ENCODE data around the gene USP3. TPM values are rescaled to one million over a fixed set of nuclear protein-coding genes. Genes with fewer than 3 reads are reported as not detected.

The USP3 gene
- total RNA-seq, 1 donor from 2014 or later = 64.2 TPM

GRCh38 chr15:63502843-63503738 lies 1.3 kb upstream of the USP3 start:
- peaks cover 83% of the 10 kb centered on the region for H3K27me3 ChIP-seq
- peaks cover 7% of the 10 kb centered on the region for H3K27me3 Mint-ChIP-seq (ENCODE audit: insufficient read depth, low read depth)
- H3K4me1 Mint-ChIP-seq = peaks cover 48% of the 10 kb centered on the region
- H3K36me3 ChIP-seq = no peaks in the 10 kb centered on the region
- H3K4me1 ChIP-seq = peaks cover 15% of the 10 kb centered on the region
- no peak overlapping the region for H3K27ac ChIP-seq
- peak overlapping the region; percentile 85 for H3K4me3 Mint-ChIP-seq
- peak overlapping the region; percentile 32 for H3K27ac Mint-ChIP-seq
- no peaks in the 10 kb centered on the region for H3K9me3 Mint-ChIP-seq
- peak overlapping the region; percentile 70 for H3K4me3 ChIP-seq
- H3K9ac ChIP-seq = no peak overlapping the region
- H2AFZ ChIP-seq (replicated peaks) = no peak overlapping the region
- H4K20me1 ChIP-seq (ENCODE audit: low read depth) = peaks cover 39% of the 10 kb centered on the region
- H3K9me3 ChIP-seq (ENCODE audit: low read depth) = no peaks in the 10 kb centered on the region
- peaks cover 25% of the 10 kb centered on the region for H3K79me2 ChIP-seq (ENCODE audit: low read depth)
- peak; percentile 69 for DNase-seq (ENCODE audit: low spot score)
- TF ChIP-seq, protein P1, sequence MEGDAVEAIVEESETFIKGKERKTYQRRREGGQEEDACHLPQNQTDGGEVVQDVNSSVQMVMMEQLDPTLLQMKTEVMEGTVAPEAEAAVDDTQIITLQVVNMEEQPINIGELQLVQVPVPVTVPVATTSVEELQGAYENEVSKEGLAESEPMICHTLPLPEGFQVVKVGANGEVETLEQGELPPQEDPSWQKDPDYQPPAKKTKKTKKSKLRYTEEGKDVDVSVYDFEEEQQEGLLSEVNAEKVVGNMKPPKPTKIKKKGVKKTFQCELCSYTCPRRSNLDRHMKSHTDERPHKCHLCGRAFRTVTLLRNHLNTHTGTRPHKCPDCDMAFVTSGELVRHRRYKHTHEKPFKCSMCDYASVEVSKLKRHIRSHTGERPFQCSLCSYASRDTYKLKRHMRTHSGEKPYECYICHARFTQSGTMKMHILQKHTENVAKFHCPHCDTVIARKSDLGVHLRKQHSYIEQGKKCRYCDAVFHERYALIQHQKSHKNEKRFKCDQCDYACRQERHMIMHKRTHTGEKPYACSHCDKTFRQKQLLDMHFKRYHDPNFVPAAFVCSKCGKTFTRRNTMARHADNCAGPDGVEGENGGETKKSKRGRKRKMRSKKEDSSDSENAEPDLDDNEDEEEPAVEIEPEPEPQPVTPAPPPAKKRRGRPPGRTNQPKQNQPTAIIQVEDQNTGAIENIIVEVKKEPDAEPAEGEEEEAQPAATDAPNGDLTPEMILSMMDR (IDR thresholded peaks at IDR 0.05) = no peak
- TF ChIP-seq EZH2 (IDR thresholded peaks at IDR 0.05) (peak; percentile 11), EZH2phosphoT487 (IDR thresholded peaks at IDR 0.05) (peak; percentile 54)
- no peaks in the 10 kb centered on the region for H3K36me3 Mint-ChIP-seq
- peak overlapping the region; percentile 78 for H3K4me2 ChIP-seq
- peaks cover 28% of the 10 kb centered on the region for H3F3A ChIP-seq (ENCODE audit: low read depth)

DNA sequence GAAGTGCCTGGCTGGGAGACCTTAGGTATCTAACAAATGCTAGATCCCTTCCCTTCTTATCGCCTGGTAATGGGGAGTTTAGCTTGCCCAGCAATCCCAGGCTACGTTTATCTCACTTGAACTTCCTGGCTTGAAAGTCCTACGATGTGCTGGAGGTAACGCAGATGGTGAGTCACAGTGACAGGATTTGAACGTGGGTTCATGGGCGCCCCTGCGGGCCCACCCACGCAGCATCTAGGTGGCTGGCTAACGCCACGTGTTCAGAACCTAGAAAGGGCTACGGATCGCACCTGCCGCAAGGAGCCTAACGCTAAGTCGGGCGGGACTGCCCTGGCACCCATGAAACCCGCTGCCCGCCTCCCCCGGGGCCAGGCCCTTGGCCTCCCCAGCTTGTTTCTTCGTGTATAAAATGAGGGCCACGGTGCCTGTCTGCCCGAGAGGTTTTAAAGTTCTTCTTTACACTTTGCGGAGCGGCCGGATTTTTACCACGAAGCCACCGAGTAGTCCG lies 600 bp upstream of the USP3 start:
- Mint-ChIP-seq H3K27me3 (ENCODE audit: insufficient read depth, low read depth) (peaks cover 7% of the 10 kb centered on the region), H3K36me3 (no peaks in the 10 kb centered on the region), H3K9me3 (no peaks in the 10 kb centered on the region), H3K4me1 (peaks cover 56% of the 10 kb centered on the region), H3K27ac (peak overlapping the region; percentile 32), H3K4me3 (peak overlapping the region; percentile 85)
- H3K79me2 ChIP-seq (ENCODE audit: low read depth) = peaks cover 32% of the 10 kb centered on the region
- H3F3A ChIP-seq (ENCODE audit: low read depth) = peaks cover 28% of the 10 kb centered on the region
- H3K4me1 ChIP-seq = peaks cover 15% of the 10 kb centered on the region
- TF ChIP-seq EZH2 (IDR thresholded peaks at IDR 0.05) = no peak
- TF ChIP-seq EZH2phosphoT487 (IDR thresholded peaks at IDR 0.05) = no peak
- TF ChIP-seq, protein P1 (IDR thresholded peaks at IDR 0.05) = no peak
- H3K4me2 ChIP-seq = peak overlapping the region; percentile 78
- H3K27ac ChIP-seq = no peak overlapping the region
- no peaks in the 10 kb centered on the region for H3K36me3 ChIP-seq
- peak overlapping the region; percentile 70 for H3K4me3 ChIP-seq
- H4K20me1 ChIP-seq (ENCODE audit: low read depth) = peaks cover 46% of the 10 kb centered on the region
- no peak overlapping the region for H3K9ac ChIP-seq
- no peaks in the 10 kb centered on the region for H3K9me3 ChIP-seq (ENCODE audit: low read depth)
- peak overlapping the region; percentile 2 for H2AFZ ChIP-seq (replicated peaks)
- no peak for DNase-seq (ENCODE audit: low spot score)
- H3K27me3 ChIP-seq = peaks cover 85% of the 10 kb centered on the region

GRCh38 chr15:63504979-63505841 lies 817 bp downstream of the USP3 start:
- Mint-ChIP-seq H3K27me3 (ENCODE audit: insufficient read depth, low read depth) (peaks cover 7% of the 10 kb centered on the region), H3K9me3 (no peaks in the 10 kb centered on the region), H3K4me3 (peak overlapping the region; percentile 94), H3K27ac (peak overlapping the region; percentile 89), H3K36me3 (no peaks in the 10 kb centered on the region), H3K4me1 (peaks cover 68% of the 10 kb centered on the region)
- no peak overlapping the region for H3K27ac ChIP-seq
- H3K4me2 ChIP-seq = peak overlapping the region; percentile 83
- peak overlapping the region; percentile 70 for H3K4me3 ChIP-seq
- peak; percentile 79 for DNase-seq (ENCODE audit: low spot score)
- peaks cover 84% of the 10 kb centered on the region for H3K27me3 ChIP-seq
- H3K79me2 ChIP-seq (ENCODE audit: low read depth) = peaks cover 47% of the 10 kb centered on the region
- H3K4me1 ChIP-seq = peaks cover 22% of the 10 kb centered on the region
- peaks cover 60% of the 10 kb centered on the region for H4K20me1 ChIP-seq (ENCODE audit: low read depth)
- H3K9me3 ChIP-seq (ENCODE audit: low read depth) = no peaks in the 10 kb centered on the region
- H2AFZ ChIP-seq (replicated peaks) = peak overlapping the region; percentile 68
- peak overlapping the region; percentile 40 for H3K9ac ChIP-seq
- no peaks in the 10 kb centered on the region for H3K36me3 ChIP-seq
- H3F3A ChIP-seq (ENCODE audit: low read depth) = peaks cover 28% of the 10 kb centered on the region
- TF ChIP-seq EZH2 (IDR thresholded peaks at IDR 0.05) (peak; percentile 30), EZH2phosphoT487 (IDR thresholded peaks at IDR 0.05) (no peak)
- TF ChIP-seq, protein P1 (IDR thresholded peaks at IDR 0.05) = peak; percentile 18
